Trophoblast cell (in vitro differentiated cells and primary cell): Measurements from ENCODE around the gene JMJD8.
"Not testable (repeated sequence)": the region's sequence is repeated elsewhere in the genome, so short reads cannot be mapped to it uniquely, and the experiment has no call there.

Experiments used
- DNase-seq, 2 donors: peaks; one replicate each; pipeline ENCODE4 v3.0.0-alpha.2; 2016
- H2AFZ ChIP-seq: 2 replicates; pipeline ENCODE4 v1.6.1; 2013; ENCODE audit warnings: low read length, moderate library complexity, mild to moderate bottlenecking; ENCODE audit not compliant: insufficient read depth, poor library complexity
- H2AK5ac ChIP-seq: 2 replicates; pipeline ENCODE4 v1.6.1; 2013; ENCODE audit warnings: mild to moderate bottlenecking, low read length
- H2BK120ac ChIP-seq: 2 replicates; pipeline ENCODE4 v1.6.1; 2013; ENCODE audit warnings: low read length, mild to moderate bottlenecking, moderate library complexity; ENCODE audit not compliant: insufficient read depth, poor library complexity
- H2BK12ac ChIP-seq: 2 replicates; pipeline ENCODE4 v1.6.1; 2013; ENCODE audit warnings: mild to moderate bottlenecking, low read length, moderate library complexity
- H2BK5ac ChIP-seq: 2 replicates; pipeline ENCODE4 v1.6.1; 2013; ENCODE audit warnings: low read length, low read depth, moderate library complexity, mild to moderate bottlenecking; ENCODE audit not compliant: poor library complexity
- H3K14ac ChIP-seq: 2 replicates; pipeline ENCODE4 v1.6.1; 2013; ENCODE audit warnings: mild to moderate bottlenecking, low read length
- H3K18ac ChIP-seq: 2 replicates; pipeline ENCODE4 v1.6.1; 2013; ENCODE audit warnings: mild to moderate bottlenecking, low read length
- H3K23ac ChIP-seq: 2 replicates; pipeline ENCODE4 v1.6.1; 2013; ENCODE audit warnings: low read length
- H3K27ac ChIP-seq: 2 replicates; pipeline ENCODE4 v1.5.1; 2013; ENCODE audit warnings: low read depth, mild to moderate bottlenecking, inconsistent platforms, low read length, moderate library complexity
- H3K27me3 ChIP-seq: 2 replicates; pipeline ENCODE4 v1.6.1; 2013; ENCODE audit warnings: inconsistent platforms, mild to moderate bottlenecking, low read length, moderate library complexity; ENCODE audit not compliant: insufficient read depth
- H3K36me3 ChIP-seq, 2 experiments: 1 replicate in 1 of 2; 2 replicates in 1 of 2; pipeline ENCODE4 v1.6.1; 2013; ENCODE audit warnings: low read length in 2 of 2, mild to moderate bottlenecking in 2 of 2, moderate library complexity in 1 of 2; ENCODE audit not compliant: insufficient read depth in 2 of 2, control insufficient read depth in 1 of 2
- H3K4ac ChIP-seq: 2 replicates; pipeline ENCODE4 v1.6.1; 2013; ENCODE audit warnings: low read depth, mild to moderate bottlenecking, low read length, moderate library complexity
- H3K4me1 ChIP-seq, 2 experiments: 1 replicate in 1 of 2; 2 replicates in 1 of 2; pipeline ENCODE4 v1.6.1; 2013; ENCODE audit warnings: low read length in 2 of 2, mild to moderate bottlenecking in 2 of 2, moderate library complexity in 1 of 2; ENCODE audit not compliant: insufficient read depth in 2 of 2, control insufficient read depth in 1 of 2
- H3K4me2 ChIP-seq: 2 replicates; pipeline ENCODE4 v1.6.1; 2013; ENCODE audit warnings: inconsistent platforms, mild to moderate bottlenecking, low read length, moderate library complexity
- H3K4me3 ChIP-seq: 2 replicates; pipeline ENCODE4 v1.5.1; 2013; ENCODE audit warnings: mild to moderate bottlenecking, low read depth, low read length, inconsistent platforms
- H3K79me1 ChIP-seq: one replicate; pipeline ENCODE4 v1.6.1; 2013; ENCODE audit warnings: low read length
- H3K79me2 ChIP-seq: 2 replicates; pipeline ENCODE4 v1.6.1; 2013; ENCODE audit warnings: low read length, mild to moderate bottlenecking; ENCODE audit not compliant: control insufficient read depth, insufficient read depth, poor library complexity
- H3K9ac ChIP-seq: 2 replicates; pipeline ENCODE4 v1.6.1; 2013; ENCODE audit warnings: mild to moderate bottlenecking, low read length
- H3K9me3 ChIP-seq: 2 replicates; pipeline ENCODE4 v1.6.1; 2013; ENCODE audit warnings: low read depth, mild to moderate bottlenecking, control low read depth, inconsistent platforms, low read length; ENCODE audit not compliant: insufficient read depth
- H4K12ac ChIP-seq: 2 replicates; pipeline ENCODE4 v1.6.1; 2013; ENCODE audit warnings: low read depth, mild to moderate bottlenecking, low read length, moderate library complexity
- H4K8ac ChIP-seq: 2 replicates; pipeline ENCODE4 v1.6.1; 2013; ENCODE audit warnings: low read depth, mild to moderate bottlenecking, low read length, moderate library complexity
- H4K91ac ChIP-seq: one replicate; pipeline ENCODE4 v1.6.1; 2013; ENCODE audit warnings: low read depth, mild to moderate bottlenecking, low read length, moderate library complexity
- WGBS: extraction: QIAGEN DNeasy Blood & Tissue Kit; methylation state at CpG from one replicate; pipeline ENCODE4 v1.1.7; 2013; ENCODE audit warnings: missing lambda C conversion rate; ENCODE audit not compliant: insufficient read length, insufficient coverage; ENCODE audit errors: extremely low coverage; 5-methylcytosine and 5-hydroxymethylcytosine counted together

Gene JMJD8

DNA sequence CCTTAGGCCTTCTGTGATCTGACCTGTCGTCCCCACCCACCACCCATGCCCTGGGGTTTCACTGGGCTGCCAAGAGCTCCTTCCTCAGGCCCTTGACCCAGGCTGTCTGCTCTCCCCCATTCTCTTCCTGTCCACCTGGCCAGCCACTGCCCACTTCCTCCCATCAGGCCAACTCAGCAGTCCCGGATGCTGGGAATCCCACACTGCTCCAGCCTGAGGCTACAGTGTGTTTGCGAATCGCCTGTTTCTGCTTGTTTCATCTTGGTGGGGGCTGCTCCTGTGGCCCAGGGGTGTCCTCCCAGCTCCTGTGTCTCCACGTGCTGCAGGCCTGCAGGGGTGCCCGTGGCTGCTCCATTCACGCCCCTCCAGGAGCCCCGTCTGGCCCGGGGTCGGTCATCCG lies 29.9 kb upstream of the JMJD8 start:
- Histone ChIP-seq H3K23ac (no peak overlapping the region), H2BK120ac (no peak overlapping the region), H3K14ac (no peak overlapping the region), H3K4me1 (peaks cover 18 to 19% of the 10 kb centered on the region in 2 experiments), H3K36me3 (no peaks in the 10 kb centered on the region), H3K27ac (peak overlapping the region; percentile 29), H3K4me2 (no peak overlapping the region), H3K4me3 (no peak overlapping the region), H3K79me2 (no peaks in the 10 kb centered on the region), H3K9me3 (peaks cover 12% of the 10 kb centered on the region), H3K9ac (no peak overlapping the region), H3K4ac (no peak overlapping the region), H3K27me3 (peaks cover 12% of the 10 kb centered on the region), H2AK5ac (no peak overlapping the region), H3K79me1 (peaks cover 2% of the 10 kb centered on the region), H2BK12ac (no peak overlapping the region), H2AFZ (no peak overlapping the region), H4K91ac (peak overlapping the region; percentile 20), H4K12ac (no peak overlapping the region), H4K8ac (peak overlapping the region; percentile 74), H3K18ac (no peak overlapping the region), H2BK5ac (no peak overlapping the region)
- DNase-seq, result peak; percentile 46 to 55
- WGBS, result no CpG with 5 or more reads among the region's 11 CpGs

DNA sequence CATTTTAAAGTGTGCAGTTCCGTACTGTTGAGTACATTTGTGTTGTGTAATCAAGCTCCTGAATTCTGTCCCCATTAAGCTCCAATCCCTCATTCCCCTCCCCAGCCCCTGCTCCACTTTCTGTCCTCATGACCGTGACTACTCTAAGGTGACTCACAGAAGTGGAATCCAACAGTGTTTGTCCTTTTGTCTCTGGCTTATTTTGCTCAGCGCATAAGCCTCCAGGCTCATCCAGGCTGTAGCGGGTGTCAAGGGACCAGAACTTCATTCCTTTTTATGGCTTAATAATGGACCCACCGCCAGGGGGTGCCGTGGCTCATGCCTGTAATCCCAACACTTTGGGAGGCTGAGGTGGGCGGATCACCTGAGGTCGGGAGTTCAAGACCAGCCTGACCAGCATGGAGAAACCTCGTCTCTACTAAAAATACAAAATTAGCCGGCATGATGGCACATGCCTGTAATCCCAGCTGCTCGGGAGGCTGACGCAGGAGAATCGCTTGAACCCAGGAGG lies 28.7 kb upstream of the JMJD8 start:
- Histone ChIP-seq H3K27me3 (peaks cover 14% of the 10 kb centered on the region), H3K4me1 (peaks cover 18 to 19% of the 10 kb centered on the region in 2 experiments), H3K9me3 (peaks cover 12% of the 10 kb centered on the region)
- H3K79me1 ChIP-seq, H4K8ac ChIP-seq, H2AFZ ChIP-seq, H3K79me2 ChIP-seq, H4K91ac ChIP-seq, H3K36me3 ChIP-seq, H3K14ac ChIP-seq, H3K4ac ChIP-seq, H4K12ac ChIP-seq, H3K4me2 ChIP-seq, H2BK120ac ChIP-seq, H3K23ac ChIP-seq, H3K9ac ChIP-seq, H3K18ac ChIP-seq, H3K27ac ChIP-seq, H2BK12ac ChIP-seq, H3K4me3 ChIP-seq, H2AK5ac ChIP-seq, H2BK5ac ChIP-seq: not testable (repeated sequence)
- no CpG with 5 or more reads among the region's 13 CpGs for WGBS
- peak; percentile 98 to 99 for DNase-seq

DNA sequence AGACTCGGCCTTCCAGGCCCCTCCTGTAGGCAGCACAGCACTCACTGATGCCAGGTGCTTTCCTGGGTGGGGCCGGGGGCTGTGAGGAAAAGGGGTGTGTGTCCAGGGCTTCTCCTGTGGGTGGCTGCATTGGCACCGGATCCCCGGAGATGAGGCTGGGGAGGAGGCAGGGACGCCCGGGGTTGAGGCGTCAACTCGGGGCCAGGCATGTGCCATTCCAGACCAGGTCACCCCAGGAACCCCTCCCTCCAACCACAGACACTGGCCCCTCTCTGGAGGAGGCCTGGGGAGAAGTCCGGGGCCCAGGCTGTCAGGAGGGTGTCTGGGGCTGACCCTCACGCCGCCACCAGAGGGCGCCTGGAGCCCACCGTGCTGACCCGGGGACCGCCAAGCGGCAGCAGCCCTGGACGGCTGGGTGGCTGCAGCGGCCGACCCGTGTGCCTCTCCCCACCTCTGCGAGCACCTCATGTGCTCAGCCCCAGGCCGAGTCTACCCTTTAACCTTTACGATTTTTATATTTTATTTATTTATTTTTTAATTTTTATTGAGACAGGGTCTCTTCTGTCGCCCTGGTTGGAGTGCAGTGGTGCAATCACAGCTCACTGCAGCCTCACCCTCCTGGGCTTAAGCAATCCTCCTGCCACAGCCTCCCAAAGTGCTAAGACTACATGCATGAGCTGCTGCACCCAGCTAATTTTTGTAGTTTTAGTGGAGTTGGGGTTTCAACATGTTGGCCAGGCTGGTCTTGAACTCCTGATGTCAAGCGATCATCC lies 27.6 kb upstream of the JMJD8 start:
- Histone ChIP-seq H3K27me3 (peaks cover 20% of the 10 kb centered on the region), H3K36me3 (no peaks in the 10 kb centered on the region), H4K12ac (no peak overlapping the region), H2AFZ (no peak overlapping the region), H3K9me3 (peaks cover 14% of the 10 kb centered on the region), H2BK5ac (no peak overlapping the region), H3K9ac (no peak overlapping the region), H3K18ac (no peak overlapping the region), H4K8ac (no peak overlapping the region), H3K23ac (no peak overlapping the region), H2BK12ac (no peak overlapping the region), H3K4ac (no peak overlapping the region), H3K4me3 (no peak overlapping the region), H3K4me2 (no peak overlapping the region), H3K79me2 (no peaks in the 10 kb centered on the region), H3K4me1 (peaks cover 18 to 19% of the 10 kb centered on the region in 2 experiments), H2BK120ac (no peak overlapping the region), H3K79me1 (peaks cover 2% of the 10 kb centered on the region), H3K27ac (no peak overlapping the region), H3K14ac (no peak overlapping the region), H2AK5ac (no peak overlapping the region), H4K91ac (no peak overlapping the region)
- no CpG with 5 or more reads among the region's 25 CpGs for WGBS
- DNase-seq, result peak; percentile 67 to 81

DNA sequence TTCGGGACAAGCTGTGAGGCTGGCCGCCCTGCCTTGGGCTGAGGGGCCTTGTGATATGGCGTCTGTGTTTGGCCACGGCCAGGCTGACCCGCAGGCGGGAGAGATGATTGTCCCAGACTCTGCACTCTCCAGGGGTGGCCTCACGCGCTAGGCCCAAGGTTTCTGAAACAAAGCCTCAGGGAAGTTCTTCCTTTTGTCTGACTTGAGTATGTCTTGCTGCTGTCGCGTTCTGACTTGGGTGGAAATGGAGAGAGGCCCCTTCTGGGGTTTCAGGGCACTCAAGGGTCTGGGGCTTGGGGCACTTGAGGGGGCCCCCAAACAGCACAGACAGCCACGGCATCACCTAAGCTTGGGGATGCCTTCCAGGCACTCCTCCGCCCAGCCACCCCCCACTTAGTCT lies 26.9 kb upstream of the JMJD8 start:
- H2BK5ac ChIP-seq, result no peak overlapping the region
- WGBS, result no CpG with 5 or more reads among the region's 12 CpGs
- H2AK5ac ChIP-seq, result no peak overlapping the region
- H3K4me1 ChIP-seq, result peaks cover 18 to 19% of the 10 kb centered on the region in 2 experiments
- no peak overlapping the region for H3K27ac ChIP-seq
- no peak overlapping the region for H2BK120ac ChIP-seq
- no peak overlapping the region for H3K18ac ChIP-seq
- H2AFZ ChIP-seq, result no peak overlapping the region
- H3K36me3 ChIP-seq, result no peaks in the 10 kb centered on the region
- no peak overlapping the region for H4K8ac ChIP-seq
- H4K91ac ChIP-seq, result no peak overlapping the region
- no peak for DNase-seq
- no peak overlapping the region for H3K4me3 ChIP-seq
- no peak overlapping the region for H4K12ac ChIP-seq
- peaks cover 2% of the 10 kb centered on the region for H3K79me1 ChIP-seq
- no peak overlapping the region for H3K4ac ChIP-seq
- no peaks in the 10 kb centered on the region for H3K79me2 ChIP-seq
- no peak overlapping the region for H3K4me2 ChIP-seq
- no peak overlapping the region for H2BK12ac ChIP-seq
- H3K9ac ChIP-seq, result no peak overlapping the region
- no peak overlapping the region for H3K23ac ChIP-seq
- peaks cover 24% of the 10 kb centered on the region for H3K27me3 ChIP-seq
- H3K14ac ChIP-seq, result no peak overlapping the region
- peaks cover 12% of the 10 kb centered on the region for H3K9me3 ChIP-seq
